HL-60 (cell line): ENCODE data around the gene STK40.

Experiments used
- CTCF ChIP-seq: IDR thresholded peaks from one replicate; pipeline ENCODE4 v1.5.1; 2011; ENCODE audit warnings: low read length, control low read depth, inconsistent platforms; ENCODE audit not compliant: insufficient read depth
- POLR2AphosphoS5 ChIP-seq: IDR thresholded peaks from 2 replicates; pipeline ENCODE4 v1.6.1; 2012; ENCODE audit warnings: low read depth
- SPI1 ChIP-seq: IDR thresholded peaks from 2 replicates; pipeline ENCODE4 v1.6.1; 2012; ENCODE audit warnings: low read depth, mild to moderate bottlenecking, borderline replicate concordance

- TF ChIP-seq CTCF = no peak
- no peak for TF ChIP-seq SPI1
- no peak for TF ChIP-seq POLR2AphosphoS5
Measured at GRCh38 chr1:36380782-36381181, 4.9 kb downstream of the STK40 start.
